Left cardiac atrium (tissue), 4 donors: Measurements from ENCODE around the gene SLC39A11. TPM values are rescaled to one million over a fixed set of nuclear protein-coding genes. Genes with fewer than 3 reads are reported as not detected.
"Not testable (repeated sequence)": the region's sequence is repeated elsewhere in the genome, so short reads cannot be mapped to it uniquely, and the experiment has no call there.

Experiments used
- ATAC-seq, 2 donors: fragments of 200-7000 bp; cut with Tn5 transposase; one replicate each; pipeline ENCODE4 v1.9.1; 2020; ENCODE audit warnings: mild to moderate bottlenecking in 2 of 2, moderate library complexity in 2 of 2
- DNase-seq: peaks from one replicate; pipeline ENCODE4 v3.0.0-alpha.2; 2020
- intact Hi-C, 2 donors: fragments of 100-400 bp; cut with DNase I; formaldehyde crosslinking; loops; one replicate each; pipeline versions ENCODE4 v1.14.1 to v1.15.1; 2022 to 2023
- total RNA-seq, 2 donors: library from RNA; stranded (reverse); fragmentation: NEBNext Ultra II Directional; extraction: Animal tissue kit (Norgen Biotek cat#: 25700); gene quantifications; one replicate each; pipeline ENCODE4 v1.2.1, GENCODE V29; 2021
- donor health status: DM: no; HTN: yes; CAD: no.
- donor health status: DM: no; HTN: yes; CAD: no; lungs with severe emphysema.
- donor health status: DM: yes; HTN: yes; CAD: no.
- donor health status: Dilated cardiomyopathy.

Gene SLC39A11
- total RNA-seq, 2 donors from 2014 or later = 11.3 to 11.7 TPM

GRCh38 chr17:72765368-72766153 lies 326.9 kb downstream of the SLC39A11 start:
- intact Hi-C loops = no loop called here
- DNase-seq (no peak), ATAC-seq (no peak)

- intact Hi-C loops = no loop called here
- DNase-seq (no peak), ATAC-seq (no peak)
Observed at GRCh38 chr17:72764632-72765041, 327.9 kb downstream of the SLC39A11 start.

- DNase-seq = no peak
- no peak for ATAC-seq
- intact Hi-C loops = no loop called here
Observed at GRCh38 chr17:72763981-72764380, 328.5 kb downstream of the SLC39A11 start.

GRCh38 chr17:72761893-72762575 lies 330.5 kb downstream of the SLC39A11 start:
- intact Hi-C loops, ATAC-seq, DNase-seq: not testable (repeated sequence)

GRCh38 chr17:72761431-72761830 lies 331.1 kb downstream of the SLC39A11 start:
- DNase-seq (no peak), ATAC-seq (no peak)
- intact Hi-C loops = no loop called here

GRCh38 chr17:72760368-72760767 lies 332.1 kb downstream of the SLC39A11 start:
- intact Hi-C loops = no loop called here
- ATAC-seq (no peak), DNase-seq (no peak)

GRCh38 chr17:72759301-72759700 lies 333.2 kb downstream of the SLC39A11 start:
- no peak for DNase-seq
- intact Hi-C loops = no loop called here
- ATAC-seq = no peak

GRCh38 chr17:72756256-72756655 lies 336.2 kb downstream of the SLC39A11 start:
- ATAC-seq (no peak), DNase-seq (no peak)
- intact Hi-C loops = no loop called here

GRCh38 chr17:72754513-72754912 lies 338.0 kb downstream of the SLC39A11 start:
- intact Hi-C loops = no loop called here
- no peak for DNase-seq

GRCh38 chr17:72751746-72752145 lies 340.7 kb downstream of the SLC39A11 start:
- no peak for DNase-seq
- ATAC-seq = no peak
- intact Hi-C loops = no loop called here

More at GRCh38 chr17:72754513-72754912, 338.0 kb downstream of the SLC39A11 start:
- ATAC-seq = no peak

GRCh38 chr17:72749119-72749572 lies 343.3 kb downstream of the SLC39A11 start:
- intact Hi-C loops = no loop called here
- DNase-seq (no peak), ATAC-seq (no peak)

GRCh38 chr17:72747501-72747900 lies 345.0 kb downstream of the SLC39A11 start:
- intact Hi-C loops = no loop called here
- DNase-seq (no peak), ATAC-seq (no peak)

GRCh38 chr17:72745241-72745640 lies 347.2 kb downstream of the SLC39A11 start:
- ATAC-seq = no peak
- intact Hi-C loops = no loop called here
- no peak for DNase-seq

GRCh38 chr17:72743037-72743467 lies 349.4 kb downstream of the SLC39A11 start:
- intact Hi-C loops = no loop called here
- no peak for DNase-seq

GRCh38 chr17:72737151-72737690 lies 355.3 kb downstream of the SLC39A11 start:
- intact Hi-C loops = no loop called here
- ATAC-seq (no peak), DNase-seq (no peak)

More at GRCh38 chr17:72743037-72743467, 349.4 kb downstream of the SLC39A11 start:
- ATAC-seq = no peak

GRCh38 chr17:72735592-72735991 lies 356.9 kb downstream of the SLC39A11 start:
- no peak for ATAC-seq
- intact Hi-C loops = no loop called here
- DNase-seq = no peak

- DNase-seq = no peak
- intact Hi-C loops = no loop called here
Observed at GRCh38 chr17:72735048-72735447, 357.4 kb downstream of the SLC39A11 start.

GRCh38 chr17:72734613-72735012 lies 357.9 kb downstream of the SLC39A11 start:
- intact Hi-C loops = no loop called here
- ATAC-seq = no peak
- DNase-seq = no peak

More at GRCh38 chr17:72735048-72735447, 357.4 kb downstream of the SLC39A11 start:
- no peak for ATAC-seq

GRCh38 chr17:72733619-72734282 lies 358.7 kb downstream of the SLC39A11 start:
- DNase-seq (no peak), ATAC-seq (no peak)
- intact Hi-C loops = no loop called here
